PC-9 (cell line): ENCODE results near the gene DNAJC15.

Experiments
- CTCF ChIP-seq: fragments of 200-600 bp; sonication (generic); conservative IDR thresholded peaks from 2 replicates; pipeline ENCODE4 v1.6.1; 2017; ENCODE audit warnings: mixed run types, antibody characterized with exemption, mild to moderate bottlenecking, moderate library complexity
- EZH2 ChIP-seq: fragments of 200-600 bp; sonication (generic); IDR thresholded peaks from 2 replicates; pipeline ENCODE4 v1.8.0; 2017; ENCODE audit warnings: antibody characterized with exemption, low read depth

GRCh38 chr13:43021926-43022670 is 1.3 kb upstream of the DNAJC15 start:
- TF ChIP-seq EZH2 (no peak), CTCF (no peak)
